ENCODE results near the gene AGAP5.
A peak's percentile ranks its signal among the peaks of the same experiment; 100 is the strongest.

The AGAP5 gene

DNA sequence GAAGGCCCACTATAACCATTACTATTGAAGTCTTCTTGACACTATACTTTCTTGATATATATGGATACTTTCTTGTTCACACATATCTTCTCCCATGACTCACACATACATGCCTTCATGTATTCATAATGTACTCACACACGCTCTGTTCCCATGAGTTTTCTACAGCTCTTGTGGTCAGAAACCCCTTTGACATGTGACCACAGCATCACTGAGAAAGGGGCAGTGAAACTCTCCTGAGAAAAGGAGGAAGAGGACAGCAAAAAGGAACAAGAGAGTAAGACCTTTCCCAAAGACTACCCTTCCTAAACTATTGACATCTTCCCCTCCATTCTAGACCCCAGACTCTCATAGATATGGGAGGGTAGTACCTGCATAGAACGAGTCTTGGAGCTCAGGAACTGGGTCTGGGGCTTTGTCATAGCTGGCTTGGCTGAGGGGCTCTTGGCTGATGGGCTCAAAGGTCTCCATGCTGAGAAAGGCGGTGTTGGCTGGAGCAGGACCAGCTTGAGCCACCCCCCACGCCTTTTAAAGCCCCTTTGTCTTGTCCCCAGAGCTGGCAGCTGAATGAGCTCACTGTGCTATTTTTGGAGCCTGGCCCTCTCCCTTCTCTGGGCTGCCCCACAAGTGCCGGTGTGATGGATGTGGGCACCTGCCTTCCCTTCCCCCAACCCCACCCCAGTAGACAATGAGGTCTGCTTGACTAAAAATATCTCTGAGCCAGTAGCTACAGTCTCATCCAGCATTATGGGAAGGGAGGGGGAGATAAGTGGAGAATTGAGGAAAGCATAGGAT, 47.2 kb downstream of the AGAP5 start:
- DNase-seq = no peak

DNA sequence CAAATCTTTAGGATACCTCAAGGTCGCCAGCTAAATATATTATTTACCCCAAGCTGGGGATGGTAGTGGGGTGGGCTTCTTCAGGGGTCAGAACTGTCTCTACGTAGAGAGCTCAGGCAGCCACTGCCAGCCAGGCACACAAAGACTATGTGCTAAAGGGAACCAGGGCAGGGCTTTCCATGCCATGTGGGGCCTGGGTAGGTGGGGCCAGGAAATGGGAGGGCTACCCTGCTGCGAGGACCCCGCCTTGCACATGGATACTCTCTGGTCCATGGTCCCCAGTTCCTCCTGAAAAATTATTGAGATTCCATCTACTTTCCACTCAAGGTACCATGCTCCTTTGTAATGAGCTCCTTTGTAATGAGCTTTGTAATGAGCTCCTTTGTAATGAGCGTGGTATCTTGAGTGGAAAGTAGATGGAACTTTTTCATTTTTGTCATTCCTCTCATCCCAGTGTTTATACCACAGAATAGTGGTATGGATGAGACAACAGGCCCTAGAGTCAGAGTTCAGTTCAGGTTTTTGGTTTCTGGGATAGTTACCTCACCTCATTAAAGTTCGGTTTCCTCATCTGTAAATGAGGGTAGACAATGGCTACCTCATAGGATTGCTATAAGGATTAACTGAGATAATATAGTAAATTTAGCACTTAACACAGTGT, 47.9 kb downstream of the AGAP5 start:
- no peak for DNase-seq

DNA sequence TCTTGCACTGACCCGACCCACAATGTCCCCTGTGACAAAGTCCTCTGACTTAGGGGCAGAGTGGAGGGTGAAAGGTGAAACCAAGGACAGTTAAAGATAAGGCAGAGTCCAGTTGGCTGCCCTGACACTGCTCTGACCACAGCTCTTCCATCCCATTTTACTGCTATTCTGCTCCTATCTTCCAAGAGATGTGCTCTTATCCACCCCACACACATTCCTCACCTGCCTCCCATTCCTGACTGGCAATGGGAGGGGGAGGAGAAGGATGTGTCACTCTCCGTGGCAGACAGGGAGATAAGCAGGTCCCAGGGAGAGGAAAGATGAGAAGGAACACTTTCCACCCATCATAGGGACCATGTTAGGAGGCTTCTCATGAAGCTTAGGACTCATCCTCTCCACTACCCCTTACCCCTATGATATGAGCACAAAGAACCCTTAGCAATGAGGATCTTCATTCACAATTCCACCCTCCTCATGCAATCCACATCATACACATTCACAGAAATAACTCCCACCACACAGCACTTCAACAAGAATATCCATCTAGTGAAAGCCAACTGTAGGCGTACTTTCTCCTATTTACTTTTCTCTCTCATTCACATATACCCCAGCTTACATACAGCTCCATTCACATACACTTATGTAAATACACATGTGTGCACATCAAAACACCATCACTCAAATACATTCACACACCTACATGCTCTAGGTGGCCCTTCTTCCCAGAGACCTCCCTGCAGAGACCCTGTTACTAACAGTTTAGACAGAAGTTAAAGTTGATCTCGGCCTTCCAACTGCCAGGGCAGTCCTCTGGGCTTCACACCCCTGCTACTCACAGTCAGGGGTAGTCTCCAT, 48.7 kb downstream of the AGAP5 start:
- DNase-seq = no peak

DNA sequence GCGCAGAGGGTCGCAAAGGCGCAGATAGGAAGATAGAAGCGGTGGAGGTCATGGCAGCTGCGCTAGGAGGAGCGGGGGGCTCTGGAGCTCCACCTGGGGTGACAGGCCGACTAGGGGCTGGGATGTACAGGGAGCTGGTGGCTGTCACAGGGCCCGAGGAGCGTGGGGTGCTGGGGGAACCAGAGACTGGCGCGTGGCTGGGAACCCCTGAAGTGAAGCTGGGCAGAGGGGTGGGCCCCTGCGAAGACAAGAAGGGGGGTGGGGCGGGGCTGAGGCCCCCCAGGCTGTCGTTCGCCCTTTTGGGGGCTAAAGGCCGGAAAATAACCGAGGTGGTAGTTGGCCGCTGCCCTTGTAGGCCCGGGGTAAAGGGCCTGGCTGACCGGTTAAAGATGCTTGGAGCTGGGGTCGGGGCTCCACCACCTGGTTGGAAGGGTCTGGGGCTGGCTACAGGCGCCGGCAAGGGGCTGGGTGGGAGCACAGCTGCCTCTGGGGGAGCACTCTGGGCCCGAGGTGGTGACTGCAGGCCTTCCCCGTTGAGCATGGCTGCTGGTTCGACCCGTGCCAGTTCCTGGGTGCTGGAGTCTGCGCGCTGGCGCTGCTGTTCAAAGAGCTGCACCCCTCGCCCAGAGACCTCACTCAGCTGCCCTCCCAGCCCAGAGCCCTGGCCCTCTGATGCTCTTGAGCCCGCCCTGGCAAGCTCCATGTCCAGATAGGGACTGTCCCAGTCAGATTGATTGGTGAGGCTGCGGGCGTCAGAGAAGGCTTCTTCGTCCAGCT, 49.8 kb downstream of the AGAP5 start:
- no peak for DNase-seq

DNA sequence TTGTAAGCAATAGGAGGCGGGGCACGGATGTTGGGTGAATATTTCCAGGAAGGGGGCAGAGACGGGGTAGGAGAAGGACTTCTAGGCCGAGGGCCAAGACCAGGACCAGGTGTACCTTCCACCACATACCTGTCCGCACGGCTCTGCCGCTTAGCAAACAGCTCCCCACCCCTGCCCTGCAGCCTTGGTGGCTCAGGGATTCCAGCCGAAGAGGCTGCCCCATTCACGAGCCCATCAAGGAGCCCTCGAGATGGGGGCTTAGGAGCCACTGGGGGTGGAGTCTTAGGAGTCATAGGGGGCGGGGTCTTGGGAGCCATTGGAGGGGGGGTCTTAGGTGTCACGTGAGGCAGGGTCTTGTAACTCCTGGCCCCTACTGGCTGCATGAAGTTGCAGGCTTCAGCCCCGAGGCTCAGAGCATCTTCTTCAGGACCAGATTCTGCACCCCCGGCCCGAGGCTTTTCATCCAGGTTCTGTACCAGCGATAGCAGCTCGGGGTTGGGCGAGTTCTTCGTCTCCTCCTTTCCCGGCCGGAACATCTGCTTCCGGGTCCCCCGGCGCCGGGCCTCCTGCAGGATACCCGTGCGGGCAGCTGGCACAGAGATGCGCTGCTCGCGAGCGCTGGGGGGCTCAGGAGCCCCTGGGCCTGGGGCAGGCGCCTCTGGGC, 50.6 kb downstream of the AGAP5 start:
- DNase-seq = peak; percentile 69

DNA sequence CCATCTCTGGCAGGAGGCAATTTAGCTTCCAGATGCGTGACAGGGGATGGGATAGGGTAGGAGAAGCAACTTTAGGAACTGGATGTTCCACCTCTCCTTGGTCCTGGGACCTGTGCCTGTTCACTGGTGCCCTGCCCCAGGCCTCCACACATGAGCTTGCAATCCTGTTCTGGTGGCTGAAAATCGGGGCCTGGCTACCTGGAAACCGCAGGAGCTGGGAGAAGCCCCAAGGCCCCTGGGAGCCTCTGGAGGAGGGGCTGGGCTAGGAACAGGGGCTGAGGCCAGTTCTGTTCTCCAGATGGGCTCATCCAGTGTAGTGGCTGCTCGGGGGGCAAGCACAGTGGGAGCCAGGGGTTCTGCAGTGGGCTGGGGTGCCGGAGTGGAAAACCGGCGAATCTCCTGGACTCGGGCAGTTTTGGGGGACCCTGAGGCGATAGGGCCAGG, 51.3 kb downstream of the AGAP5 start:
- no peak for DNase-seq

DNA sequence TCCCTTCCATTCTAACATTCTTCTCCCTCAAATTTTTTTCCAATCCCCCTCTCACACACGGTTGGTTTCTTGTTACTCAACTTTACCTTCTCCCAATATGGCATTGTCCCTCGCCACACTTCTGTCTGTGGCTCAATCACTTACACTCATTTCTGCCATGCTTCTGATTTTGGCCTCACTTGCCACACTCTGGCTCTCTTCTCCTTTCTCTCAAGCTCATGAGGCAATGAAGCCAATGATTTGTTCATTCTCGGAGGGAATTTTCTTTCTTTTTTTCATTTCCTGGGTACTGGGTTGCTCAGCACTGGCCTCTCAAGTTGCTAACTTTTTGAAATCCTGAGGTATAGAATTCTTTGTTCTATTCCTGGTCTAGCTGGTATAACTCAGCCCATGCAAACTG, 52.7 kb downstream of the AGAP5 start:
- no peak for DNase-seq

DNA sequence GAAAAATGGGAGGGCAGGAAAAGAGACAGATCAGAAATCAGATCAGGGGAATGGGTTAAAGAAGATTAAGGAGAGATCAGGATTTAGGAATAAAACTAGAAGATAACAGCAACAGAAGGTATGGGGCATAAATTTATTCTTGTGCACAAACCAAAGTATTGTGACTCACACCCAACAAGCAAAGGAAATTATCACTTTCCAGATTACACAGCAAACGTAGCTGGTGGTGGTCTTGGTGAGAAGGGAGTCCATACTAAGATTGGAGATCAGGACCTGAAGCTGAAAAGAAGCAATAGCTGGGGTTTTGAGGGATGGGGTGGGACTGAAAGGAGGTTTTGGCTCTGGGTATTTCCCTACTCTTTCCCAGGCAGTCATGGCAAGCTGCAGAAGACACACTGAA, 53.1 kb downstream of the AGAP5 start:
- DNase-seq = no peak

DNA sequence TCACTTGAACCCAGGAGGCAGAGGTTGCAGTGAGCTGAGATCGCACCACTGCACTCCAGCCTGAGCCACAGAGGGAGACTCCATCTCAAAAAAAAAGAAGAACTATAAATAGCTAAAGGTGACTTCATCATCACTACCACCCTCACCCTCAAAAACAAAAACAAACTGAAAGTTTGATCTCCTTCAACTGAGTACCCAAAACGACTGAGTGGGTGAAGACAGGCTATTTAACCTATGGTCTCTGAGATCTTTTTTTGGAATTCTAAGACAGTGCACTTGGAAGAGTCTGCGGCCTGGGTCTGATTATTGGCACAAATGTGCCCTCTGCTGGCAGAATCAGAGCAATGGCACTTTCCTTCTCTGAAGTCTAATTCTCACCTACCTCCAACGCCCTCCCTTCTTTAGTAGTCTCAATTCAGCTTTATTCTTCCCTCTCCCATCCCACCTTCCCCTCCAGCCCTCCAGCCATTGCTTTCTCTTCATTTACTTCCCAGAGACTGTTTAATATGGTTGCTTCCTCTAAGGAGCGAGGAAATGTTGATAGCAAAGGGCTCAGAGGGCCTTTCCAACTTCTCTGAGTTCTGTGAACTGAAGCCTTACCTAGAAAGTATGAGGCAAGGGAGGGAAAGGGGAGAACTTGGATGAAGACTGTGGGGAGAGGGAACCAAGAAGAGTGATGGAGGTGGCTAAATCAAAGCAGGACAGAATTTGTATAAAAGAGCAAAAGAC, 53.7 kb downstream of the AGAP5 start:
- peak; percentile 51 for DNase-seq

DNA sequence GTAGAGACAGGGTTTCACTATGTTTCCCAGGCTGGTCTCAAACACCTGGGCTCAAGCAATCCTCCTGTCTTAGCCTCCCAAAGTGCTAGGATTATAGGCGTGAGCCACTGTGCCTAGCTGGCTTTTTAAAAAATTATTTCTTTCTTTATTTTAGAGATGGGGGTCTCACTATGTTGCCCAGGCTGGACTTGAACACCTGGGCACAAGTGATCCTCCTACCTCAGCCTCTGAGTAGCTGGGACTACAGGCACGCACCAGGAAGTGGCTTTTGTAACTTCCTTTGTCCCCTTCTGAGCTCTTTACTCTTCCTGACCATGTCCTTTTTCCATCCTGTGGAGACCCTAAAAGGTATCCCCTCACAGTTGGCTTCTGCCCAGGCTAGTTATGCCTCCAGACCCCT, 54.5 kb downstream of the AGAP5 start:
- DNase-seq = no peak

DNA sequence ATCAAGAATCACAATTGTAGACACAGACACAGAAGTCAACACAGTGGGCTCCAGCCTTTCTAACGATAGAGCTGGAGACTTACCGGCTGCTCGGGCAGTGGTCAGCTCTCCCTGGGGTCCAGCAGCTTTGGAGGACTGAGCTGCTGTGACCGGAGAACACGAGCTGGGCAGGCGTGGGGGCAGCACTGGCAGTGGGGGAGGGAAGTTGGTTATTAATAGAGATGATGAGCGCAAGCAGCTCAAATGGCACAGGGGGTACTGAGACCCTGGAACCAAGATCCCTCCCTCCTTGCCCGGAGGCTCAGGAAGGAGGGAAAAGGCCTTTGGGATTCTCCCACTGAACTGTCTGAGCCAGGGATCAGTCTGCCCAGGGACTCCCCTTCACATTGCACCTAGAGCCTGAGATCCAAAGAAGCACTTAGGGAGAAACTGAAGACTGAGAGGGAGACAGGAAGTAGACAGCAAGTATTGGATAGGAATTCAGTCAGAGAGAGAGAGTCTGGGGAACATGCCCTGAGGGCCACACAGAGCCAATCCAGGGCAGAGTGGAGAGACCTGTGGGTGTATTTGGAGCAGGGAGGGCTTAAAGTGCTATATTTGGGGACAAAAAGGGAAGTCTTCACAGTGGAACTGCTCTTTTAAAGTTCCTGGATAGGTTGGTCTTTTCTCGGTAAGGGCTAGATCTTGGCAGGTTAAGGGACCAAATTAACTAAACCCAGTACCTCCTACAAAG, 56.4 kb downstream of the AGAP5 start, which contains the start of gene MYOZ1:
TSS of gene MYOZ1 (minus strand) at position 147 of the 733 bp plus-strand sequence. CDS start 1,457 bp downstream, outside the sequence.
- DNase-seq = no peak

DNA sequence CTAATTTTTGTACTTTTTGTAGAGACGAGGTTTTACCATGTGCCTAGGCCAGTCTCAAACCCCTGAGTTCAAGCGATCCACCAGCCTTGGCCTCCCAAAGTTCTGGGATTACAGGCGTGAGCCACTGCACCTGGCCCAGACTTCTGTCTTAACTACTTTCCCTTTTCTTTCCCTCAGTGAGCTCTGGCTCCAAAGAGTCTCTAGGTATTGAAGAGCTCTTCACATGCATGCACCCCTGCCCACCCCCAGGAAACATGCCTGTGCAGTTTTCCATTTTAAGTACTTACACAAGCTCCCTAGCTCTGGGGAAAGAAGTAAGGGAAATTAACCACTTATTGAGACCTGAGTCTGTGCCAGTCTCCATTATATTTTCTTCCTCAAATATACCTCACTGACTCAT, 58.6 kb downstream of the AGAP5 start:
- no peak for DNase-seq

DNA sequence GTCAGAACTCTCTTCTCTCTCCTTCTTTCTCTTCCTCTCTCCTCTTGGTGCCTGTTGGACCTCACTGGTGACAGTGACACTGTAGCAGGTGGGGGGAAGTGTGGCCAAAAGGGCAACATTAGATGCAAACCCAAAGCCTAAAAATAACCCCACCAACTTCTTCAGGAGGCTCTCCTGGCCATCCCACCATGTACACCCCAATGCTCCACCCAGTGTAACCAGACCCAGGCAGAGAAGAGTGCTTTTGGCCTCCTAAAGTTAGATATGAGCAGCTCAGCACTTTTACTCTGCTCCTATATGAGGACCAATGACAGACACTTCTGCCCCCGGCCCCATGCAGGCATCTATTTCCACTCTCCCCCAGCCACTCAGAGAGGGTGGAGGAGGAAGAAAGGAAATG, 62.1 kb downstream of the AGAP5 start:
- DNase-seq = no peak

DNA sequence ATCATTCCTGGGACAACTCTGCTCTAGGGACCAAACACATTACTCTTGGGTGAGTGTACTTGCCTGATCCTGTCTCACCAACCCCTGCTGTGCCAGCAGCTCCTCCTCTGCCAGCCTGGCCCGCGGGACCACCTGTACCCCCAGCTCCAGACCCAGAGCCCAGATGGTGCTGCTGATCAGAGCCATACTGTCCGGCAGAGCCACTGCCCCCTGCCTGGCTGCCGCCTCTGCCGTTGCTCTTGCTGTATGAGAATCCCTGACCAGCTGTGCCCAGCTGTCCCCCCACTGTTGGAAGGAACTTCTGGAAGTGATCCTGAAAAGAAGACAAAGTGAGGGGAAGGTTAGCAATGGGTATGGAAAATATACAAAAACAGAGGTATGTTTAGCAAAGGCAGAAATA, 63.5 kb downstream of the AGAP5 start:
- no peak for DNase-seq

DNA sequence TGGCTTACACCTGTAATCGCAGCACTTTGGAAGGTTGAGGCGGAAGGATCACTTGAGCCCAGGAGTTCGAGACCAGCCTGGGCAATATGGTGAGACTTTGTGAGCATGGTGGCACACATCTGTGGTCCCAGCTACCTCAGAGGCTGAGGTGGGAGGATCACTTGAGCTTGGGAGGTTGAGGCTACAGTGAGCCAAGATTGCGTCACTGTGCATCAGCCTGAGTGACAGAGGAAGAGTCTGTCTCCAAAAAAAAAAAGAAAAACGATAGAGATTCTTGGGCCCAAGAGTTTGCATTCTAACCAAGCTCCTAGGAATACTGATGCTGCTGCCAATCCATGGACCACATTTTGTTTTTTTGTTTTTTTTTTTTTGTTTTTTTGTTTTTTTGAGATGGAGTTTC, 68.7 kb downstream of the AGAP5 start:
- DNase-seq = no peak

DNA sequence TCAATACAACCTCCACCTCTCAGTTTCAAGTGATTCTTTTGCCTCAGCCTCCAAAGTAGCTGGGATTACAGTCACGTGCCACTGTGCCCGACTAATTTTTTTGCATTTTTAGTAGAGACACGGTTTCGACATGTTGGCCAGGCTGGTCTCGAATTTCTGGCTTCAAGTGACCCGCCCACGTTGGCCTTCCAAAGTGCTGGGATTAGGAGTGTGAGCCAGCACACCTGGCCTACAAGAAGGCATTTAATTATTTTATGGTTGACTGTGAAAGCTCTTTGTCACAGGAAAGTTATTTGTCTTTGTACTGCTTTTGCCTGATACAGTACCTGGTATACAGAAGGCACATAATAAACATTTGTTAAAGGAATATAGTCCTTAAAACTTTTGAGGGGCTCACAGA, 69.5 kb downstream of the AGAP5 start:
- no peak for DNase-seq

DNA sequence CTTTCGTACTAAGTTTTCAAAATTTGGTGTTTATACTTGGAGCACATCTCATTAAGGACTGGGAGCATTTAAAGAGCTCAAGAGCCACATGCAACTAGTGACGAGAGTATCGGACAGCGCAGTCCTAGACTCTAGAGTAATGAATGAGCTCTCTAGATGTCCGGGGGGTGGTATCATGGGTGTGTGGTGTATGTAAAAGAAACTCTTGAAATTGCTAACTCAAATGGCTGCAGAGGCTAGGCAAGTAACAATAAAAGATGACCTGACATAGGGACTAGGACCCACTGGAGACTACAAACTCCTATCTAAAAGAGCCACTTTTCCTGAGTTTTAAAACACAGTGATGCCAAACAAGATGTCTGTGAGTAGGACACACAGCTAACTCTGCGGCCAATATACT, 70.6 kb downstream of the AGAP5 start:
- no peak for DNase-seq

DNA sequence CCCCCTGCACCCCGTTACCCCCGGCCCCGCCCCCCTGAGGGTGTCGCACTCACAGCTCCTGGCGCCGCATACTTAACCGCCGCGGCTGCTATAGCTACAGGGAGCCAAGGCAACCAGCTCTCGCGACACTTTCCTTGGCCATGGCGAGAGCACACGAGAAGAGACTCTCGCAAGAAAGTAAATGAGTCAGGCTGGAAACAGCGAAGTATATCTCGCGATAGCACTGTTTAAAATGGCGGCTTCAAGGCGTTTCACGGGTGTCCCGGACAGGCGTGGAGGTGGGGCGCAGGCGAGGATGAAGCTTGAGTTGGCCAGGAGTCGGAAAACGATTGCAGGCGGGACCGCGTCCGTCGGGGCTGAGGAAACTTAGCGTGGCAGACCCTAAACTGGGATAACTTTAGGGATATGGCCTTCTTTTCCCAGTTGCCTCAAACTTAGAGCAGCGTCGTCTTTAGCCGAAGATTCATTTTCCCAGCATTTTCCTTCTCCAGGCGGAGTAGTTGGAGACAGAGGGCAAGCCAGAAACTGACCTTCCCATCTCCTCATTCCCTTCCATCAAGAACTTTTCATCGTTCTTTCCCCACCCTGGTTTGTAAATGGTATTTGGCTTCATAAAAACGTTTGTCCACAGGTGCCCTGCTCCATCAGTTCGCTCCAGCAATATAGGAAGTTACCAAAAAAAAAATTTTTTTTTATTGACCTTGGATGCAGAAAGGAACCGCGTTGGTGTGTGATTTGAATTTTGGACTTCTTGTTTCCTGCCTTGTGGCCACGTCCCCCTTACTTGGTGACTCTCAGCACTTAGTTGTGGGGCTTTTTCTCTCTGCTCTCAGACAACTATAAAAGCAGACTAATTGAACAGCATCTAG, 71.8 kb downstream of the AGAP5 start:
- DNase-seq = peak; percentile 85

DNA sequence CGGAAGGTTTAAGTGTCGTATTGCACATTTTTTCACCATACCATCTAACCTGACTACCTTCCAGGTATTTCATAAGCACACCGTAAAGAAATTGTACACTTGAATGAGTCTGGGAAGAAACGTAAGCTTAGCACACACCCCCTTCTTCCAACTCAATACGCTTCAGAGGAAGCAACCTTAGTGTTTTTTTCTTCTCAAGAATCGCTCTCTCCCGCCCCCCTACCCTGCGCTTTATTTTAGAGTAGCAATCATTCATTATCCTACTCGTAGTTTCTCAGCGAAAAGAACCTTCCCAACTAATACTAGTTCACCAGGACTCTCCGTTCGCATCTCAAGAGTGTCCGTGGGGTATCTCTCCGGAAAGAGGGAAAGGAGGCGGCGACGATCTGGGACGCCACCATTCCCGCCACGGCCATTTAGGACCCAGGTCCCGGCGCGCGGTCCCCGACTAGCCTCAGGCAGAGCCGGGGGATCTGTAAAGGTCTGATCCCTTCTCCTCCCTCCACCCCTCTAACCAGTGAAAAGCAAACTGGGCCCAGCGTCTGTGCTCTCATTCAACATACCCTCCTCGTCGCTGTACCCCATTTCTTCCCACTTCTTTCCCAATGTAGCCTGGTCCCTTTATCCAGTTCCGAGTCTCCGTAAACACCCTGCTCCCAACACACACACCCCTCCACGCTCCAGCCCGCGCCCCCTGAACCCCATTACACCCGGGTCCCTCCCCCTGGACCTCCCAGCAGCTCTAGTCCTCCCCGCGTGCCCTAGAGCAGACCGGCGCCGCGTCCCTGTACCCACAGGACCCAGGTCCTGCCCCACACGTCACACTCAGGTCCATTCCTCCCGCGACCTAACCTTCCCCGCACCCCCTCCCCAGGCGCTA, 72.7 kb downstream of the AGAP5 start:
- peak; percentile 48 for DNase-seq

All from NCI-H2227 treated with DMSO at 0.1 percent for 48 hours (cell line).